Endothelial cell of umbilical vein (primary cell): ENCODE measurements around the gene SLC12A6. TPM values are rescaled to one million over a fixed set of nuclear protein-coding genes. Genes with fewer than 3 reads are reported as not detected.

Source experiments
- BruUV-seq: library from RNA; stranded (reverse); fragments of 400-500 nt; replicated peaks from 2 replicates; lab custom pipeline; 2021; lab: Mats Ljungman, UMichigan
- CTCF ChIA-PET: fragments of 300-600, 350-600 bp; sonication (Branson Sonifier 250); formaldehyde crosslinking; loops from one replicate; lab custom pipeline; 2021; ENCODE audit warnings: antibody characterized with exemption, inconsistent platforms; lab: Charles Lee
- POLR2A ChIA-PET: fragments of 300-600, 350-600 bp; sonication (Branson Sonifier 250); formaldehyde crosslinking; loops from one replicate; lab custom pipeline; 2021; ENCODE audit warnings: antibody characterized with exemption, inconsistent platforms; lab: Charles Lee
- DNase-seq: peaks from one replicate; pipeline ENCODE4 v3.0.0-alpha.2; 2011; ENCODE audit warnings: low read depth, low spot score
- FAIRE-seq: peaks from 2 replicates; lab custom pipeline; 2011; peaks lifted over from hg19 to GRCh38; lab: Jason Lieb, UNC
- H2AFZ ChIP-seq: 2 replicates; pipeline ENCODE4 v1.6.0; 2012; ENCODE audit warnings: low read depth, low read length, control low read depth, inconsistent platforms
- H3K27ac ChIP-seq: 2 replicates; pipeline ENCODE4 v1.5.1; 2011; ENCODE audit warnings: low read depth, mild to moderate bottlenecking, control low read depth, low read length, moderate library complexity; ENCODE audit not compliant: insufficient read depth
- H3K27me3 ChIP-seq, 2 experiments: 2 replicates each; pipeline versions ENCODE4 v1.6.0 to v1.6.1; 2011; ENCODE audit warnings: low read length in 2 of 2, mixed read lengths in 1 of 2; ENCODE audit not compliant: control insufficient read depth in 2 of 2, insufficient read depth in 2 of 2
- H3K36me3 ChIP-seq, 2 experiments: 2 replicates in 1 of 2; 3 replicates in 1 of 2; pipeline ENCODE4 v1.5.1; 2011; ENCODE audit warnings: low read length in 2 of 2, mild to moderate bottlenecking in 1 of 2, moderate library complexity in 1 of 2; ENCODE audit not compliant: control insufficient read depth in 2 of 2, insufficient read depth in 2 of 2; ENCODE audit errors: extremely low read depth in 1 of 2
- H3K4me1 ChIP-seq: 3 replicates; pipeline ENCODE4 v1.5.1; 2011; ENCODE audit warnings: mild to moderate bottlenecking, low read length; ENCODE audit not compliant: control insufficient read depth, insufficient read depth; ENCODE audit errors: extremely low read depth
- H3K4me2 ChIP-seq: 2 replicates; pipeline ENCODE4 v1.6.1; 2011; ENCODE audit warnings: low read length, control low read depth, mixed read lengths; ENCODE audit not compliant: insufficient read depth
- H3K4me3 ChIP-seq, 3 experiments: fragments of 200-600 bp in 1 of 3; sonication (generic), shearing (Covaris generic) in 1 of 3; replicated peaks in 1 of 3; 2 replicates each; pipeline ENCODE4 v1.5.1; 2011 to 2016; ENCODE audit warnings: control low read depth in 3 of 3, low read length in 3 of 3, mild to moderate bottlenecking in 2 of 3, inconsistent platforms in 1 of 3, low read depth in 1 of 3, moderate library complexity in 1 of 3; ENCODE audit not compliant: insufficient read depth in 1 of 3
- H3K79me2 ChIP-seq: 2 replicates; pipeline ENCODE4 v1.6.0; 2012; ENCODE audit warnings: low read length, inconsistent platforms; ENCODE audit not compliant: control insufficient read depth, insufficient read depth
- H3K9ac ChIP-seq: replicated peaks from 2 replicates; pipeline ENCODE3; 2011; ENCODE audit warnings: low read length, control low read depth; ENCODE audit not compliant: insufficient read depth; ENCODE audit errors: extremely low read depth
- H3K9me1 ChIP-seq: replicated peaks from 3 replicates; pipeline ENCODE4 v1.6.0; 2011; ENCODE audit warnings: mild to moderate bottlenecking, low read length; ENCODE audit not compliant: control insufficient read depth, insufficient read depth; ENCODE audit errors: extremely low read depth
- H3K9me3 ChIP-seq: replicated peaks from 2 replicates; pipeline ENCODE4 v1.5.1; 2012; ENCODE audit warnings: low read length, inconsistent platforms; ENCODE audit not compliant: control insufficient read depth, insufficient read depth
- H4K20me1 ChIP-seq: replicated peaks from 2 replicates; pipeline ENCODE3; 2011; ENCODE audit warnings: mild to moderate bottlenecking, low read length; ENCODE audit not compliant: control insufficient read depth, insufficient read depth; ENCODE audit errors: extremely low read depth
- EZH2 ChIP-seq: IDR thresholded peaks from 2 replicates; pipeline ENCODE4 v1.6.1; 2012; ENCODE audit warnings: borderline replicate concordance, low read depth, mild to moderate bottlenecking, moderate library complexity, low read length, inconsistent platforms; ENCODE audit not compliant: severe bottlenecking
- FOS ChIP-seq: IDR thresholded peaks from 2 replicates; pipeline ENCODE4 v1.6.1; 2011; ENCODE audit warnings: mild to moderate bottlenecking, low read length, moderate library complexity, borderline replicate concordance; ENCODE audit not compliant: insufficient read depth
- GATA2 ChIP-seq: IDR thresholded peaks from 2 replicates; pipeline ENCODE4 v1.7.0; 2011; ENCODE audit warnings: low read depth, mild to moderate bottlenecking, moderate library complexity, mixed read lengths, low read length; ENCODE audit not compliant: insufficient read length, insufficient read depth
- JUN ChIP-seq: IDR thresholded peaks from 2 replicates; pipeline ENCODE4 v1.6.1; 2011; ENCODE audit warnings: borderline replicate concordance, low read depth; ENCODE audit not compliant: insufficient read length, insufficient read depth
- MAX ChIP-seq: IDR thresholded peaks from 2 replicates; pipeline ENCODE4 v1.6.1; 2011; ENCODE audit not compliant: insufficient read depth, insufficient read length
- MYC ChIP-seq: IDR thresholded peaks from one replicate; pipeline ENCODE4 v1.6.1; 2011; ENCODE audit warnings: mild to moderate bottlenecking, low read depth, low read length
- POLR2A ChIP-seq: IDR thresholded peaks from 2 replicates; pipeline ENCODE4 v1.6.1; 2012; ENCODE audit warnings: low read depth, mild to moderate bottlenecking, control low read depth, low read length
- POLR2AphosphoS5 ChIP-seq: IDR thresholded peaks from 2 replicates; pipeline ENCODE4 v1.6.1; 2012; ENCODE audit warnings: low read depth, mild to moderate bottlenecking, control low read depth, low read length, moderate library complexity; ENCODE audit not compliant: insufficient read depth
- dilution Hi-C: fragments of 300-500 bp; cut with MboI; formaldehyde crosslinking; loops from one replicate; pipeline ENCODE4 v1.15.0; 2019; ENCODE audit warnings: low sequenced_read_pairs; ENCODE audit not compliant: extremely low pct_ligation_motif_present
- intact Hi-C: fragments of 100-400 bp; cut with micrococcal nuclease; formaldehyde crosslinking; loops from one replicate; pipeline ENCODE4 v1.10.0; 2022
- polyA plus RNA-seq, 4 experiments: library from polyadenylated mRNA; depleted of rRNA in 3 of 4; stranded (reverse) in 3 of 4; unstranded in 1 of 4; fragments of >200 nt; gene quantifications; 2 replicates each; pipeline versions ENCODE4 v1.2.1 to v1.2.3, GENCODE V29; 2011 to 2012; ENCODE audit warnings: missing spikeins in 1 of 4
- total RNA-seq: library from RNA; stranded (reverse); gene quantifications from 2 replicates; pipeline ENCODE4 v1.2.3, GENCODE V29; 2021
- TF ChIP-seq, protein P1 (sequence below), 2 donors: IDR thresholded peaks; 1 replicate in 1 of 2; 2 replicates in 1 of 2; pipeline ENCODE4 v1.5.1; 2011; ENCODE audit warnings: low read length in 2 of 2, mild to moderate bottlenecking in 2 of 2, moderate library complexity in 2 of 2, control low read depth in 1 of 2, inconsistent platforms in 1 of 2, low read depth in 1 of 2; ENCODE audit not compliant: insufficient read depth in 1 of 2; ENCODE audit errors: extremely low read depth in 1 of 2

The SLC12A6 gene
- total and polyA plus RNA-seq, 2 donors (not counting 3 experiments of a cell fraction or from before 2014, with no cell fraction given), result 21.4 to 27.1 TPM

DNA sequence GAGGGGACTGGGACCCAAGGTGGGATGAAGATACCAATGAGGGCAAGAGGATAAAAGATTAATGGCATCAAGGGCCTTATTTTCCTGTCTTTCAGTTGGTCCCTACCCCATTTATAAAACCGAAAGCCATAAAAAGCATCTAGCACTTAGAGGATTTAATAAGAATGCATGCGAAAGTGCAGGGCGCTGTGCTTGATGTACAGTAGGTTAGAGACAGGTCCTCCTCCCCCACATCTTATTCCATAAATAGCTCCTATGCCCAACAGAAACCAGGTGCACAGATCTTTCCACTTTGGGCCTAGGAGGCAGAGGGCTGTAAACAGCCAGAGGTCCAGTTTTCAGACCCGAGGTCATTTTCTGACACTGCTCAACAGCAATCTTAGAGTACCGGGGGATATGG, 28.3 kb upstream of the SLC12A6 start:
- DNase-seq (no peak), FAIRE-seq (no peak)
- peaks cover 16% of the 10 kb centered on the region for H3K79me2 ChIP-seq
- H3K4me2 ChIP-seq, result peak overlapping the region; percentile 76
- no peaks in the 10 kb centered on the region for H3K9me3 ChIP-seq
- H3K4me3 ChIP-seq, result peak overlapping the region; percentile 79 to 94 (median 83)
- H3K4me1 ChIP-seq, result peaks cover 22% of the 10 kb centered on the region
- peak overlapping the region; percentile 26 for H3K9ac ChIP-seq
- peak overlapping the region; percentile 73 for H2AFZ ChIP-seq
- intact Hi-C loops (loop anchor here (2.0 kb wide), 2 partner anchors 71 to 263 kb away; partner anchors contain the start of genes GOLGA8A and PGBD4), dilution Hi-C loops (no loop called here)
- TF ChIP-seq EZH2 (no peak), POLR2A (no peak), FOS (no peak), MYC (no peak), POLR2AphosphoS5 (no peak), JUN (no peak), MAX (no peak), GATA2 (no peak)
- TF ChIP-seq, protein P1, sequence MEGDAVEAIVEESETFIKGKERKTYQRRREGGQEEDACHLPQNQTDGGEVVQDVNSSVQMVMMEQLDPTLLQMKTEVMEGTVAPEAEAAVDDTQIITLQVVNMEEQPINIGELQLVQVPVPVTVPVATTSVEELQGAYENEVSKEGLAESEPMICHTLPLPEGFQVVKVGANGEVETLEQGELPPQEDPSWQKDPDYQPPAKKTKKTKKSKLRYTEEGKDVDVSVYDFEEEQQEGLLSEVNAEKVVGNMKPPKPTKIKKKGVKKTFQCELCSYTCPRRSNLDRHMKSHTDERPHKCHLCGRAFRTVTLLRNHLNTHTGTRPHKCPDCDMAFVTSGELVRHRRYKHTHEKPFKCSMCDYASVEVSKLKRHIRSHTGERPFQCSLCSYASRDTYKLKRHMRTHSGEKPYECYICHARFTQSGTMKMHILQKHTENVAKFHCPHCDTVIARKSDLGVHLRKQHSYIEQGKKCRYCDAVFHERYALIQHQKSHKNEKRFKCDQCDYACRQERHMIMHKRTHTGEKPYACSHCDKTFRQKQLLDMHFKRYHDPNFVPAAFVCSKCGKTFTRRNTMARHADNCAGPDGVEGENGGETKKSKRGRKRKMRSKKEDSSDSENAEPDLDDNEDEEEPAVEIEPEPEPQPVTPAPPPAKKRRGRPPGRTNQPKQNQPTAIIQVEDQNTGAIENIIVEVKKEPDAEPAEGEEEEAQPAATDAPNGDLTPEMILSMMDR (IDR thresholded peaks at IDR 0.05; ENCODE audit: extremely low read depth in 1 of 2, insufficient read depth in 1 of 2, low read depth in 1 of 2, low read length in 2 of 2), result no peak
- TSS peak; percentile 14 for BruUV-seq
- no peaks in the 10 kb centered on the region for H3K9me1 ChIP-seq
- peaks cover 3 to 4% of the 10 kb centered on the region in 2 experiments for H3K36me3 ChIP-seq
- H3K27ac ChIP-seq, result no peak overlapping the region
- ChIA-PET POLR2A (no interaction called here), CTCF (interaction anchor here (0.8 to 4.4 kb wide), 6 partner anchors 23 to 256 kb away, joined by 3 to 94 read pairs (median 32); partner anchors contain the start of genes KATNBL1, NOP10 and NUTM1)
- H4K20me1 ChIP-seq, result no peaks in the 10 kb centered on the region
- no peaks in the 10 kb centered on the region for H3K27me3 ChIP-seq
